CD4-positive, alpha-beta T cell treated with Interleukin-10 for 1 hour (primary cell): ENCODE results near the gene WAS.
"Not testable (repeated sequence)": the region's sequence is repeated elsewhere in the genome, so short reads cannot be mapped to it uniquely, and the experiment has no call there.

Experiments
- DNase-seq: peaks from one replicate; pipeline ENCODE4 v3.0.0-alpha.2; 2020

The WAS gene

DNA sequence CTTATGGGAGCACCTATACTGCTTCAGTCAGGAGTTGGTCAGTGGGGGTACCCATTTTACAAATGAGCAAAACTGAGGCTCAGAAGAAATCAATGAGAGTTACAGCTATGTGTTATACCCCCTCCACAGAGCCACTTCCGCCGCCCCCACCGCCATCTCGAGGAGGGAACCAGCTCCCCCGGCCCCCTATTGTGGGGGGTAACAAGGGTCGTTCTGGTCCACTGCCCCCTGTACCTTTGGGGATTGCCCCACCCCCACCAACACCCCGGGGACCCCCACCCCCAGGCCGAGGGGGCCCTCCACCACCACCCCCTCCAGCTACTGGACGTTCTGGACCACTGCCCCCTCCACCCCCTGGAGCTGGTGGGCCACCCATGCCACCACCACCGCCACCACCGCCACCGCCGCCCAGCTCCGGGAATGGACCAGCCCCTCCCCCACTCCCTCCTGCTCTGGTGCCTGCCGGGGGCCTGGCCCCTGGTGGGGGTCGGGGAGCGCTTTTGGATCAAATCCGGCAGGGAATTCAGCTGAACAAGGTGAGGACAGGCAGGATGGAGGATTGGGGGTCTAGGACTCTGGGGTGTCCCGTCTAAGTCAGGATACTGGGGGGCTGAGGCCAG is 5.0 kb downstream of the WAS start:
- DNase-seq = no peak

DNA sequence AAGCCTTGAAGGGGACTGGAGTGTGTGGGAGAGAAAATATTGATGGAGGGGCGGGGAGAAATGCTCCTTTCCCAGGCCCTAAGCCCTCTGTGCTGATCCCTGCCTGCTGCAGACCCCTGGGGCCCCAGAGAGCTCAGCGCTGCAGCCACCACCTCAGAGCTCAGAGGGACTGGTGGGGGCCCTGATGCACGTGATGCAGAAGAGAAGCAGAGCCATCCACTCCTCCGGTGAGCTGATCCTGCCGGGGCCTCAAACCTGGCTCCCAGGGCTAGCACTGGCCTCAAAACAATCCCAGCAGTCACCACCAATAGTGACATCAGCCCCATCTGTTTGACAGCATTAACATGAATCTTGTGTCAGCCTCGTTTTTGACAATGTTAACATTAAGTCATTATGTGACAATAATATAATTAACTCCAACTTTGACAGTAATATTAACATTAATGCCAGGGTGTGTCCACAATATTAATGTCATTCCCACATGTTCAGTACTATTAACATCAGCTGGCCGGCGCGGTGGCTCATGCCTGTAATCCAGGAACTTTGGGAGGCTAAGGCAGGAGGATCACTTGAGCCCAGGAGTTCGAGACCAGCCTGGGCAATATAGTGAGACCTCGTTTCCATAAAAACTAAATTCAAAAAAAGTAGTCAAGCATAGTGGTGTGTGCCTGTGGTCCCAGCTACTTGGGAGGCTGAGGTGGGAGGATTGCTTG is 5.8 kb downstream of the WAS start:
- DNase-seq = no peak

DNA sequence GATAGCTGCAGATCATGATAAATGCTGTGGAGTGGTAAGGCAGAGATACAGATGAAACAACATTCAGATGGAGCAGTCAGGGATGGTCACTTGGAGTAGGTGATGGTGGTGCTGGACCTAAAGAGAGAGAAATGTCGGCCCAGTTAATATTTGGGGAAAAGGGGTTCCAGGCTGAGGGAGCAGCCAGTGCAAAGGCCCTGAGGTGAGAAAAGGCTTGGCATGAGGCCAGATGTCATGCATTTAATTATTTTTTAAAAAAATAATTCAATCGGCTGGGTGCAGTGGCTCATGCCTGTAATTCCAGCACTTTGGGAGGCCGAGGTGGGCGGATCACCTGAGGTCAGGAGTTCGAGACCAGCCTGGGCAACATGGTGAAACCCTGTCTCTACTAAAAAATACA is 8.1 kb downstream of the WAS start:
- DNase-seq = not testable (repeated sequence)

DNA sequence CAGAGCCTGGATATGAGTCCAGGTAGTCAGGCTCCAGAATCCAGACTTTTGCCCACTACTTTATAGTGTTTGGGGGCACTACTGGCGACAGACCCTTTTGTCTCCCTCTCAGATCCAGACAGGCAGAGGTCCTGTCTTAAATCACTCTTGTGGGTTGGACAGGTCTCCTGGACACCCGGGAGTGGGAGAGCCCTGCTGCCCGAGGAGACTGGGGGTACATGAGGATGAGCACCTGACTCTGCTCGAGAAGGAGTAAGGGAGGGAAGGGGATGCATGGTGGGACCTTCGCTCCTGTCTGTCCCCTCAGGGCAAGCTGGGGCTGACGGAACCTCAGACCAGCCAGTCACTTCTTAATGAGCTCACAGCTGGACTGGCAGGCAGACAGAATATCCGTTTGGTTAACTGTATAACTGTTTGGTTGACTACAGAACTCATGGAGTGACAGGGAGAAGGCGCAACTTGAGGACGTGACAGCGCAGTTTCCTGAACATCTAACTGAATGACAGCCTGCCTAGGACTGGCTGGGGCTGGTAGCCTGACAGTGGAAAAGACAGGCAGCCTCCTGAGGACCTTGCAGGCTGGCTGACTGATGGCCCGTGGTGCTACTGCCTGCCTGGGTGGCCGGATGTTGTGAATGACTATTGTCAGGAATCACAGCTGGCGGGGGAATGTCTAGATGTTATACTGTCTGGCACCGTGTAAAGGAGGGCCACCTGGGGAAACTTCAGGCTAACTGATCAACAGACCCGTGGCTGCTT is 11.4 kb downstream of the WAS start:
- no peak for DNase-seq

DNA sequence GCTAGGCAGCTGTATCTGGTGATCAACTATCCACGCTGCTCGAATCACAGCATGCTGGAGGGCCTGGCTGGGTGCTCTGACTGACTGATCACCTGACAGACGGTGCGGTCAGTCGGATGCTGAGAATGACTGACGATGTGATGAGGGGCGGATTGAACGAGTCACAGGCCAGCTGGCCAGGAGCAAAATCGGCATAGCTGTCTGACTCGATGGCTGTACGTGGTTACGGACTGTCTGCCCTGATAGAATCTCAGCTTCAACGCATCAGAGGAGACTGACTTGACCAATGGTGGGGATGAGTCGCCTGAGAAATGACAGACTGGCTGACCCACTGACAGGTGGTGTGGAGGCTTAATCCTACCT is 11.9 kb downstream of the WAS start:
- no peak for DNase-seq

DNA sequence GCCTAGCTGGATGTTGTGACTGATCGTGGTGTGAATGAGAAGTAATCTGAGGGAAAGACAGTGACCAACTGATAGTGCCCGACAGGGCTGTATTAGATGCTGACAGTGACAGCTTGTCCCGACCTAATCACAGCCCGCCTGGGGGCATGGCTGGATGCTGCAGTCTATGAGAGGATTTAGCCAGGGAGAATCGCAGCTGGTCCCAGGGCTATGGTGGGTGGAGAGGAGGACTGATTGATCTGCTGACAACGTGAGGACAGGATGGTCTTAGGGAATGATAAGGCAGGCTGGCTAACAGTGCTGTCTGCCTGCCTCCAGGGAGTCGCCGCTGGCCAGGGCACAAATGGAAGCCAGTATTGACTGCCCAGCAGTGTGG is 12.3 kb downstream of the WAS start:
- no peak for DNase-seq

DNA sequence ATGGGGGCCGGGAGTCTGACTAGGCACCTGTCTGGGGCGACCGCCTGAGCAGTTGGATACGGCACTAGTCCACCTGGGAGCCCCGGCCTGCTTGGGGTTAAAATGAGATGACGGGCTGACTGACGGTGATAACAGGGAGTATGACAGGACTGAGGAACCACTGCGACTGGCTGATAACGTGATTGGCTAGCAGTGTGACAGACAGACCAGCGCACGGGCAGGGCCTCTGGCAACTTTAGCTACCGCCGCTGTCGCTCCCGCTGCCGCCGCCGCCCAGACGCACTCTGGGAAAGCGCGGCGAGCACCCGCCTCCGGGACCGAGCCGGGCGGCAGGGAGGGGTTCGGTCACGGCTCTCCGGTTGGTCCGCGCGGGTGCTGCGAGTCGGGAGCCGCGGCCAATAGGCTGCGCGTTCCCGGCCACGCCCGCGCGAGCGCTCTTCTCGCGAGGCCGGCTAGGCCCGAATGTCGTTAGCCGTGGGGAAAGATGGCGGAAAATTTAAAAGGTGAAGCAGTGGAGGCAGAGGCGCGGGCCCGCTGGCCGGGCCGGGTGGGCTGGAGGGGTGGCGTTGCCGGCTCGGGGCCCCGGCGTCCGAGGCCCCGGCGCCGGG is 12.8 kb downstream of the WAS start, which contains the start of gene SUV39H1:
Gene SUV39H1, plus strand, starts transcription at position 434 of the 608 bp plus-strand sequence. Its CDS starts 51 bp downstream, at position 485.
- peak; percentile 90 for DNase-seq

DNA sequence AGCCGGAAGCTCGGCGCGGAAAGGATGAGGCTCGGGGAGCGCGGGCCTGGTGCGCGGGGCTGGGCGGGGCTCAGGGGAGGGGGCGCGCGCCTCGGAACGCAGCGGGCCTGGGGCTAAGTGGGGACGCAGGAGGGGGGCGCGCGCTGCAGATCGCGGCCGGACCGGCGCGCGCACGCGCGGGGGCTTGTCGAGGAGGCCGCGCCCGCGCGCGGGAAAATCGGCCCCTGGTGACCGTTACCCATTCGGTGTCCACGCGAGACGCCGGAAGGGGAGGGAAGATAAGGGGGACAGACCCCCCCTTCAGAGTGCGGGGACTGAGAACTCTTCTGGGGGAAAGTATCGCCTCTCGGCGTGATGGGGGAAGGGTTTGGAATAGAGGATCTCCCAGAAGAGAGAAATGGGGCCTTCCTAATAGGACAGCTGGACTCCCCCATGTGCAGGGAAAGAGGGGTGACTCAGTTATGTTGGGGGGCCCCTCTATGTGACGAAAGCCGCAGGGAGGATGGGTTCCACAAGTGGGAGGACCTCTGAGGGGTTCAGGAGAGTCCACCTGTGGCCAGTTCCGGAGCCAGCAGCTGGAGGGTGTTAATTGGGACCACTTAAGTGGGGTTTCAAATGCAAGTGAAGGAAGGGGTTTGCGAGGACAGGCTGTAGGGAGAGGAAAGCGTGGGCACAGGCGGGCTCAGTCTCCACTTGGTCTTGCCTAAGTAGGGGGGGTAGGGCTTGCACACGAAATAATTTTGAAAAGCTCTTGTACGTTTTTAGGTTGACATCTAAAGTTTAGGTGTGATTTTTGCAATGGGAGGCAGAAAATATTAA is 13.5 kb downstream of the WAS start:
- DNase-seq = peak; percentile 38

DNA sequence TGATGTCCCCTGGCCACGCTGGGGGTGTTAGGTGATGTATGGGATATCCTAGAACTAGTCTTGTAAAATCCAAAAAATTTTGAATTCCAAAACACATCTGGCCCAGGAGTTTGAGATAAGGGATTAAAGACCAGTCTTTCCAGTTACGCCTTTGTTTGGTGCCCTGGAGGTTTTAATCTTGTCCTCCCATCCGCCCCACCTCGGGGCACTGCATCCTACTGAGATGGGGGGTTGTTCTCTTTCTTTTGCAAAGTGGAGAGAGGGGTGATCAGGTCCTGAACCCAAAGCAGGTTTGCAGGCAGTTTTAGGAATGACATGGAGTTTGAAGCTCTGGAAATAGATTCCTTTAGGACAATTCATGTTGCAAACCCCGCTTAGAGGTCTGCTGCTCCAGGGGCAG is 14.7 kb downstream of the WAS start:
- DNase-seq = no peak

DNA sequence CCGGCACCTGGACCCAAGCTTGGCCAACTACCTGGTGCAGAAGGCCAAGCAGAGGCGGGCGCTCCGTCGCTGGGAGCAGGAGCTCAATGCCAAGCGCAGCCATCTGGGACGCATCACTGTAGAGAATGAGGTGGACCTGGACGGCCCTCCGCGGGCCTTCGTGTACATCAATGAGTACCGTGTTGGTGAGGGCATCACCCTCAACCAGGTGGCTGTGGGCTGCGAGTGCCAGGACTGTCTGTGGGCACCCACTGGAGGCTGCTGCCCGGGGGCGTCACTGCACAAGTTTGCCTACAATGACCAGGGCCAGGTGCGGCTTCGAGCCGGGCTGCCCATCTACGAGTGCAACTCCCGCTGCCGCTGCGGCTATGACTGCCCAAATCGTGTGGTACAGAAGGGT is 16.6 kb downstream of the WAS start:
- no peak for DNase-seq

DNA sequence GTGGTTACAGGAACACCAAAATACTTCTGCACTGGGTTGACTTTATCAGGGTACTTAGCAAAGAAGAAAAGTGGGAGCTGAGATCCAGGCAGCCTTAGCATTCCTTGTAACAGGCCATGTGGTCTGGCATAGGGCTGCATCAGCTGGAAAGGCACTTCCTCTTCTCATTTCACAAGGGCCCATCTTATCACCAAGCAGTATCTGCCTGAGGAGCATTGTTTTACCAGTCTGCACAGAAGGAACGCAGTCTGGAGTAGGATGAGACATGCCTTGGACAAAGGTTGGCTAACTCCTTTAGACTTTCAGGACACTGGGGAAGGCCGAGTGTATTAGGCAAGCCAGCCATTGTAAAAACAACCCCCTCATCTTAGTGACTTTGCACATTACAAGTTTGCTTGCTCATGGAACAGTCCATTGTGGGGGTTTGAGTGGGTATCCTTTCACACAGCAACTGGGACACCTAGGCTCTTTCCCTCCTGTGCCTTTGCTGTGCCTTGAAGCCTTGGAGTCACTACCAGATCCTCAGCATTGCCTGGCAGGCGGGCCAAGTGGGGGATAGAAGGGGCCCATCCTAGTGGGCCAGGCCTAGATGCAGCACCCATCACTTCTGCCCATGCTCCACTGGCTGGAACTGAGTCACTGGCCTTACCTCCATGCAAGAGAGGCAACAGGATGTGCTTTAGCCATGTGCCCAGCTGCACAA is 17.5 kb downstream of the WAS start:
- DNase-seq = no peak

DNA sequence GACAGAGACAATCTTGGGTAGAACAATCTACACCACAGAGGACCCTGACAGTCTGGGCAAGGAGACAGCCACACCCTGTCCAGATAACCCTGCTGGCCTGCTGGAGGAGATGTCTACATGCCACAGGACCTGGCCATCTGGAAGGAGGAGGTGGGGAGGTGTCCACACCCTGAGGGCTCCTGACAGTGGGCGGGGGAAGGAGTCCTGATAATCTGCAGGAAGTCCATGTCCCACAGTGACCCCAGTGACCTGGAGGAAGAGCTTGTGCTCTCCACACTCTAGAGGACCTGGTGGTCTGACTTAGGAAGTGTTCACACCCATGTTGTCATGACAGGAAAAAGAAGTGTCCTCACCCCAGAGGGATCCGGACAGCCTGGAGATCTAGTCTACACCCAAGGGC is 18.4 kb downstream of the WAS start:
- DNase-seq = no peak

DNA sequence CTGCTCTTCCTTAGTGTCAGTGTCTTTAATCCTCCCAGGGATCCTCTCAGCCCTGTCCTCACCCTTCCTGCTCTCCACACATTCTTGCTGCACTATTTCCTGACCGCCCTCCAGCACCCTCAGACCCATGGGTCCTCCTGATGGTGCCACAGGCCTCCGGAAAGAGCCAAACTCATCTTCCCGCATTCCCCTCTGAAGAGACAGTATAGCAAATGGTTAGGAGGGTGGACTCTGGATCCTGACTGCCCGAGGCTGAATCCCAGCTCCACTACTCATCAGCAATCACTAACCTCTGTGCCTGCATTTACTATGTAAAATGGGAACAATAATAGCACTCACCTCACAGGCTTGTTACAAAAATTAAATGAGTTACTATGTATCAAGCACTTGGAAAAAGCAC is 19.1 kb downstream of the WAS start:
- DNase-seq = no peak

DNA sequence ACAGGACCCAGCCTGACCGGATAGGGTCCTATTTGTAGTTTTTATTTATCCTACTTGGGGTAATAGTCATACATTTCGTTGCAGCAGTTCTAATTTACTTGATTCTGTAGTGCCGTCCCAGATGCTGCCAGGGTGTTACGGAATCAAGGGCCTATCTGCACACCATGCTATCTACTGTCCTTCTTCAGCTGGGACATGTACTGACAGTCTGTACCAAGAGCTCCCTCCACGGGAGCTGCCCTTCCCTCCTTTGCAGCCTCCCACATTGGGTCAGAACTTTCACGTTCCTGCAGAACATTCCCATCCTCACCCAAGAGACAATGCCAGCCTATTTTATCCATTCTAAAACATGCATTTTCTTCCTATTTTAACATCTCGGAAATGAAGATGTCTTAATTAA is 19.6 kb downstream of the WAS start:
- no peak for DNase-seq

DNA sequence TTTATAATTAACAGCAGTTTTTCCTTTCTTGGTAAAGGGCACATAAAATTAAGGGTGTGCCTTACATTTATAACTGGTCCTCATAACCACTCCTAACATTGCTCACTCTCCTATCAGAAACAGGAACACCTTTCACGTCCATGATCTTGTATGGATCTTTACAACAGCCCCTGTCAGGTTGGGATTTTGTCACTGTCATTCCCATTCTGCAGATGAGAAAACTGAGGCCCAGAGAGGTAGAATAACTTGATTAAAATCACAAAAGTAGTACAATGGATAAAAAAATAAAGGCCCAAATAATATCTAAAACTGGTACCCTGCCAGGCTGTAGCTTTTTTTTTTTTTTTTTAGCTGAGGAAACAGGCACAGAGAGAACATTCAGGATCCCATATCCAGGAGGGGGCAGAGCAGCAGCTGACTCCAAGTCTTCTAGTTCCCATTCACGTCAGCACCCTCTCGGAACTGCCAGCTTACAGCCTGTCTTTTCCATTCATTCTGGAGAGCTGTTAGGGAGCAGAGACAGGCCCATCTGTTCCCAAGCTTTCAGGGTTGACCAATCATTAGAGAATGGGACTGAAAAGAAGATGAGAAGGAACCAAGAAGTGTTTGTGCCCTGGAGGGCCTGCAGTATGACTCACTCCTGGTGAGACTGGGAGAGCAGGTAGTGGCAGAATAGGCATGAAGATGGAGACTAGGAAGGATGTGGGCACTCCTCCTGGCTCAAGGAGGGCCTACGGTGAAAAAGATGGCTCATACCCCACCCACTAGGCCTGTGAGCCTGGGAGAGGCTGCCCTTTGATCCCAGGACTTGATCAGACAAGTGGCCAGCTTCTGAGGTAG is 20.3 kb downstream of the WAS start:
- DNase-seq = no peak

DNA sequence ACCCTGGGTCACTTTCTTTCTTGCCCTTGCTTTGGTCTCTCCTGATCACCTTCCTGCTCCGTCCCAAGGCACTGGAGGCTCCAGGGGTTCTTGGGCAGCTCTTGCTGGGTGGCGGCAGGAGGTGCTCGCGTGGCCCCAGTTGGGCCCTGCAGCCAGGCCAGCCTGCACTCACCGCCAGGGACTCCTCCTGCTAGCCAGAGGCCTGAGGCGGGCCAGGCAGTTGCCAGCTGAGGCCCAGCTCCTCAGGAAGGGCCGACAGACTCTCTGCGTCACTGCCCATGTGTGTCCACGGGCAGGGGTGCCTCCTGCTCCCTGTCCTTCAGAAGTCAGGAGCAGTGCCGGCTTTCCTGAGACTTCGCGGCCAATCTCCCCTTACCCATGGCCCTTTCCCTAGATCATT is 22.3 kb downstream of the WAS start:
- DNase-seq = no peak

DNA sequence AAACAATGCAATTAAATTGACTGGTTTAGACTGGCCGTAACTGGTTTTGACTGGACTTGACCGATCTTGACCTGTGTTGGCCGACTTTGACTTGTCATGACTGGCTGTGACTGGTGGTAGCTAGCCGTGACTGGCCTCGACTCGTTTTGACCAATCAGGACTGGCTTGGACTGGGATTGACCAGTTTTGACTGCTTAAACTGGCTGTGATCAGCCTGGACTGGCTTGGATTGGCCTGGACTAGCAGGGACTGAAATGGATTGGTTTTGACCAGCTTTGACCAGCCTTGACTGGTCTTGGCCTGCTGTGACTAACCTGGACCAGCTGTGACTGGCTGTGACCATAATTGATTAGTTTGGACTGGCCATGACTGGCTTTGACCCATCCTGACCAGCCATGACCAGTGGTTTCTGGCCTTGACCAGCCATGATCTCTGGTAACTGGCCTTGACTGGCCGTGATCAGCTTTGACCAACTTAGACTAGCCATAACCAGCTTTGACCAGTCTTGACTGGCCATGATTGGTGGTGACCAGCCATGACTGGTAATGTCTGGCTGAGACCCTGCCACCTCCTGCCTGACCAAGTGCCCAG is 26.0 kb downstream of the WAS start:
- DNase-seq = no peak

DNA sequence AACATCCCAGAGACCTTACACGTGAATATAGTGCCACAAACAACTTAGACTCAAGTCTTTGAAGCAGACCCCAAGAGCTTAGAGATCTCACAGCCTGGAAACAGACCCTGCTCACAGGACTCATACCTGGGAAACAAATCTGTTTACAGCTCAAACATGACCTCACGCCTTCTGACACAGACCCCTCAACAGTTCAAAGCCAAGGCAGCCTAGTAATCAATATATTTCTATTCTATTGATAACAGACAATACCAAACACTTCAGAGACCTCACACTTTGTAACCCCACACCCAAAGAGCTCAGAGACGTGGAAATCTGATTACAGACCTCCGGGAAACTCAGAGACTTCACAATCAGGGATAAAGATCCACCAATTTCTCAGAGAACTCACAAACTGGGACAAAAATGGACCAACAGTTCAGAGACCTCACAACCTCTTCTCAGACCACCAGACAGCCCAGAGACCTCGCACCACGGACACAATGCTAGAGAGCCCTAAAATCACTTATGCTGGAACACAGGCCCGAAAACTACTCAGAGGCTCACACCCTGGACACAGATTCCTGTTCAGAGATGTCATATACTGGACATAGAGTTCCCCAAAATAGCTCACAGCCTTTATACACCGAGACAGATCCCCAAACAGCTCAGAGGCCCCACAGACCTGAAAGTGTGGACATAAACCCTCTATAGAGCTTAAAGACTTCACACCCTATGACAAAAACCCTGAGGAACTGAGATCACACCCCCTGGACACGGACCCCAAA is 27.7 kb downstream of the WAS start:
- DNase-seq = no peak

DNA sequence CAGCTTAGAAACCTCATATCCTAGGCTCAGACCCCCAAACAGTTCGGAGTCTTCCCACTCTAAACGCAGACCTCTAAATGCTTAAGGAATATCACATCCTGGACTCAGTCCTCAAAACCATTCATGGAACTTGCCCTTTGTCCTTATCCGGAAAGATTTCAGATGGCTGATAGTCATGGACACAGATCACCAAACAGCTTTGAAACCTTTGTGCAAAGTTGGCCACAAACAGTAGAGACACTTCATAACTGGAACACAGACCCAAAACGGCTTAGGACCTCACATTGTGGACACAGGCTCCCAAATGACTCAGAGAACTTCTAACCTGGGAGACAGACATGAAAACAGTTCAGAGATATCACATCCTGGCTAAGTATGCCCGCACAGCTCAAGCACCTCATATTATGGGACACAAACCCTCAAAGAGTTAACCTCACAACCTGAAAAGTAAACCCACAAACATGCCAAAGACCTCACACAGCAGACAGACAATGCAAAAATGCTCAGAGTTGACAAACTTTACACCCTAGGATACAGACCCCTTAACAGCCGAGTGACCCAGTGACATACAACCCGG is 28.4 kb downstream of the WAS start:
- no peak for DNase-seq

DNA sequence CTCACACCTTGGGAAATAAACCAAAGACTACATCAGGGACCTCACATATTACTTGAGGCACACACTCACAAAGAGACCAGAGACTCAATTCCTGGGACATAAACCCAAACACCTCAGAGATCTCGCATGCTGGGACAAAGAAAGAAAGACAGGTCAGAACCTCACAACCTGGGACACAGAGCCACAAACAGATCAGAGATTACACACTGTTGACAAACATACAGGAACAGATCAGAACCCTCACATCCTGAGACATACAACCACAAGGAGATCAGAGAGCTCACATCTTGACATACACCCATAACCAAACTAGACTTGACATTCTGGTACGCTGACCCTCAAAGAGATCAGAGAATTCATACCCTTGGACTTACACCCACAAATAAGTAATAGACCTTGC is 30.2 kb downstream of the WAS start:
- peak; percentile 41 for DNase-seq
